Upper lobe of left lung (tissue), 4 donors: ENCODE results near the gene CTR9.

Experiments
- CTCF ChIP-seq, 6 experiments: fragments of 450-650 bp in 4 of 6; fragments of 200-600 bp in 2 of 6; sonication (generic) in 2 of 6; IDR thresholded peaks; one replicate each; pipeline ENCODE4 v1.5.1; 2016 to 2019; ENCODE audit warnings: antibody characterized with exemption in 6 of 6
- POLR2AphosphoS5 ChIP-seq, 2 donors: sonication (generic); formaldehyde crosslinking; IDR thresholded peaks; one replicate each; pipeline ENCODE4 v1.5.1; 2017; ENCODE audit warnings: antibody characterized with exemption in 2 of 2

- TF ChIP-seq POLR2AphosphoS5 (IDR thresholded peaks at IDR 0.05), result no peak
- TF ChIP-seq CTCF (IDR thresholded peaks at IDR 0.05), result no peak
Measured at GRCh38 chr11:10749476-10749875, 1.6 kb upstream of the CTR9 start.
